K562 (cell line): ENCODE results near the gene BCL2L1. TPM values are rescaled to one million over a fixed set of nuclear protein-coding genes. Genes with fewer than 3 reads are reported as not detected.

Experiments
- ATAC-seq: fragments of 200-7000 bp; cut with Tn5 transposase; 3 replicates; pipeline ENCODE4 v1.9.1; 2020; ENCODE audit warnings: moderate library complexity
- BruUV-seq: library from RNA; stranded (reverse); fragments of 400-500 nt; replicated peaks from 2 replicates; lab custom pipeline; 2021; lab: Mats Ljungman, UMichigan
- CTCF ChIA-PET: fragments of 300-600 bp; formaldehyde crosslinking; extraction: SDS; loops from one replicate; lab custom pipeline; 2021; ENCODE audit warnings: low intra/inter-chr PET ratio; lab: Yijun Ruan, JAX
- POLR2A ChIA-PET: fragments of 300-600, 350-650 bp; sonication (Branson Sonifier 250); formaldehyde crosslinking; extraction: SDS; loops from one replicate; lab custom pipeline; 2021; ENCODE audit warnings: antibody characterized with exemption, inconsistent platforms; lab: Yijun Ruan, JAX
- DNase-seq, 4 experiments: peaks; one replicate each; pipeline versions ENCODE4 v3.0.0 to v3.0.0-alpha.2; 2011 to 2018; ENCODE audit warnings: low spot score in 3 of 4, mixed read lengths in 3 of 4; ENCODE audit errors: extremely low read depth in 1 of 4
- FAIRE-seq: peaks from 2 replicates; lab custom pipeline; 2011; peaks lifted over from hg19 to GRCh38; lab: Jason Lieb, UNC
- H2AFZ ChIP-seq: 2 replicates; pipeline ENCODE4 v1.6.0; 2011; ENCODE audit warnings: low read depth, low read length, control low read depth, inconsistent platforms
- H3K27ac ChIP-seq: fragments of 200-600 bp; 3 replicates; pipeline ENCODE4 v1.8.0; 2011; ENCODE audit warnings: low read depth, mild to moderate bottlenecking, control low read depth, inconsistent platforms, low read length, moderate library complexity, mixed read lengths; ENCODE audit errors: extremely low read depth
- H3K27me3 ChIP-seq, 2 experiments: fragments of 300-600 bp in 1 of 2; 2 replicates in 1 of 2; 3 replicates in 1 of 2; pipeline versions ENCODE4 v1.6.0 to v1.8.0; 2011; ENCODE audit warnings: inconsistent platforms in 2 of 2, low read length in 2 of 2, mild to moderate bottlenecking in 1 of 2, mixed read lengths in 1 of 2, moderate library complexity in 1 of 2; ENCODE audit not compliant: control insufficient read depth in 2 of 2, insufficient read depth in 2 of 2
- H3K36me3 ChIP-seq: fragments of 300-600 bp; 3 replicates; pipeline ENCODE4 v1.8.0; 2011; ENCODE audit warnings: mild to moderate bottlenecking, low read length, inconsistent platforms; ENCODE audit not compliant: control insufficient read depth, insufficient read depth
- H3K4me1 ChIP-seq, 2 experiments: fragments of 200-600 bp in 1 of 2; replicated peaks in 1 of 2; 2 replicates in 1 of 2; 3 replicates in 1 of 2; pipeline versions ENCODE4 v1.5.1 to v1.8.0; 2011; ENCODE audit warnings: inconsistent platforms in 2 of 2, low read length in 2 of 2, mild to moderate bottlenecking in 1 of 2, mixed read lengths in 1 of 2, moderate library complexity in 1 of 2; ENCODE audit not compliant: control insufficient read depth in 2 of 2, insufficient read depth in 2 of 2
- H3K4me2 ChIP-seq: 2 replicates; pipeline ENCODE4 v1.6.1; 2011; ENCODE audit warnings: low read length, control low read depth, inconsistent platforms, mixed read lengths; ENCODE audit not compliant: insufficient read depth
- H3K4me3 ChIP-seq: fragments of 200-600 bp; sonication (generic), shearing (Covaris generic); 2 replicates; pipeline ENCODE4 v1.5.1; 2016; ENCODE audit warnings: control low read depth, inconsistent platforms
- H3K79me2 ChIP-seq: fragments of 200-600 bp; 3 replicates; pipeline ENCODE4 v1.8.0; 2011; ENCODE audit warnings: low read length, inconsistent platforms; ENCODE audit not compliant: control insufficient read depth, insufficient read depth
- H3K9ac ChIP-seq, 2 experiments: 2 replicates each; pipeline versions ENCODE4 v1.6.0 to v1.6.1; 2011; ENCODE audit warnings: low read depth in 2 of 2, low read length in 2 of 2, control low read depth in 1 of 2, inconsistent platforms in 1 of 2, mild to moderate bottlenecking in 1 of 2, mixed read lengths in 1 of 2; ENCODE audit not compliant: insufficient read depth in 1 of 2
- H3K9me1 ChIP-seq: one replicate; pipeline ENCODE4 v1.6.0; 2011; ENCODE audit warnings: inconsistent platforms, mild to moderate bottlenecking, low read length, moderate library complexity; ENCODE audit not compliant: control insufficient read depth, insufficient read depth
- H3K9me3 ChIP-seq: replicated peaks from 2 replicates; pipeline ENCODE4 v1.5.1; 2011; ENCODE audit warnings: low read depth, low read length, inconsistent platforms; ENCODE audit not compliant: control insufficient read depth, insufficient read depth
- H4K20me1 ChIP-seq: replicated peaks from 2 replicates; pipeline ENCODE4 v1.6.1; 2011; ENCODE audit warnings: low read length, inconsistent platforms, mixed read lengths; ENCODE audit not compliant: control insufficient read depth, insufficient read depth
- ARID1B ChIP-seq: fragments of 450-650 bp; IDR thresholded peaks from 2 replicates; pipeline ENCODE4 v1.6.1; 2016; ENCODE audit warnings: antibody characterized with exemption, mild to moderate bottlenecking, inconsistent platforms
- EGR1 ChIP-seq: fragments of 450-650 bp; conservative IDR thresholded peaks from 2 replicates; pipeline ENCODE4 v1.6.1; 2017; ENCODE audit warnings: mild to moderate bottlenecking
- KLF6 ChIP-seq: fragments of 250-450 bp; sonication (Bioruptor Pico); IDR thresholded peaks from 2 replicates; pipeline ENCODE4 v1.4.0; 2020; ENCODE audit warnings: mild to moderate bottlenecking, moderate library complexity, borderline replicate concordance
- TEAD4 ChIP-seq, 2 experiments: sonication (generic) in 1 of 2; formaldehyde crosslinking in 1 of 2; IDR thresholded peaks; 2 replicates each; pipeline versions ENCODE4 v1.6.1 to v1.8.0; 2012 to 2022; ENCODE audit warnings: borderline replicate concordance in 1 of 2, inconsistent platforms in 1 of 2, low read length in 1 of 2, mild to moderate bottlenecking in 1 of 2, missing genetic modification reagents in 1 of 2
- ZNF24 ChIP-seq: fragments of 450-650 bp; IDR thresholded peaks from 2 replicates; pipeline ENCODE4 v1.6.1; 2016
- ZNF263 ChIP-seq: sonication (generic); formaldehyde crosslinking; IDR thresholded peaks from 2 replicates; pipeline ENCODE4 v1.8.0; 2022; ENCODE audit warnings: mild to moderate bottlenecking, missing genetic modification reagents, borderline replicate concordance
- WGBS: fragments of 100-300 bp; shearing (Covaris generic); methylation state at CpG from one replicate; pipeline ENCODE4 v1.1.6; 2016; ENCODE audit warnings: low coverage, mixed read lengths; ENCODE audit not compliant: insufficient coverage; ENCODE audit errors: missing lambda C conversion rate; 5-methylcytosine and 5-hydroxymethylcytosine counted together
- in situ Hi-C: fragments of 300-500 bp; cut with MboI; formaldehyde crosslinking; loops from 4 replicates; pipeline ENCODE4 v1.15.0; 2018; ENCODE audit warnings: inconsistent platforms, mixed read lengths
- intact Hi-C: fragments of 100-400 bp; cut with micrococcal nuclease; formaldehyde crosslinking; loops from 2 replicates; pipeline ENCODE4 v1.14.2; 2022
- polyA plus RNA-seq, 8 experiments: library from polyadenylated mRNA; depleted of rRNA in 4 of 8; stranded (reverse) in 5 of 8; unstranded in 3 of 8; fragments of >200 nt; fragmentation: Nextera tagmentation in 2 of 8; fragmentation: Illumina TruSeq in 1 of 8; extraction: Ambion mirVana in 2 of 8; extraction: Trizol in 1 of 8; gene quantifications; 2 replicates each; pipeline versions ENCODE4 v1.2.1 to v1.2.3, GENCODE V29; 2011 to 2014; ENCODE audit warnings: inconsistent platforms in 1 of 8, missing spikeins in 1 of 8
- total RNA-seq, 7 experiments: library from RNA; depleted of rRNA in 6 of 7; stranded (reverse); fragments of >200 nt in 6 of 7; fragmentation: Illumina TruSeq in 2 of 7; extraction: Trizol in 2 of 7; gene quantifications; 2 replicates each; pipeline versions ENCODE4 v1.2.1 to v1.2.3, GENCODE V29; 2011 to 2021; ENCODE audit warnings: low replicate concordance in 1 of 7
- TF ChIP-seq, protein P1 (sequence below), 2 experiments: fragments of 150-350 bp in 1 of 2; IDR thresholded peaks; 2 replicates each; pipeline ENCODE4 v1.6.1; 2012 to 2016; ENCODE audit warnings: low read depth in 2 of 2, low read length in 2 of 2, mild to moderate bottlenecking in 1 of 2, moderate library complexity in 1 of 2
- TF ChIP-seq, protein P2 (sequence below): fragments of 200-400 bp; formaldehyde crosslinking; IDR thresholded peaks from 2 replicates; pipeline ENCODE4 v1.6.1; 2017; ENCODE audit warnings: mild to moderate bottlenecking, low read depth, low read length, moderate library complexity
- TF ChIP-seq, protein P3 (sequence below): fragments of 450-650 bp; IDR thresholded peaks from 2 replicates; pipeline ENCODE4 v1.6.1; 2017; ENCODE audit warnings: antibody characterized with exemption, mild to moderate bottlenecking

Gene BCL2L1
- total and polyA plus RNA-seq, 9 of the 15 experiments (the other 6 are each of a cell fraction or from before 2014, with no cell fraction given), result 3.3 to 182 (median 120) TPM

DNA sequence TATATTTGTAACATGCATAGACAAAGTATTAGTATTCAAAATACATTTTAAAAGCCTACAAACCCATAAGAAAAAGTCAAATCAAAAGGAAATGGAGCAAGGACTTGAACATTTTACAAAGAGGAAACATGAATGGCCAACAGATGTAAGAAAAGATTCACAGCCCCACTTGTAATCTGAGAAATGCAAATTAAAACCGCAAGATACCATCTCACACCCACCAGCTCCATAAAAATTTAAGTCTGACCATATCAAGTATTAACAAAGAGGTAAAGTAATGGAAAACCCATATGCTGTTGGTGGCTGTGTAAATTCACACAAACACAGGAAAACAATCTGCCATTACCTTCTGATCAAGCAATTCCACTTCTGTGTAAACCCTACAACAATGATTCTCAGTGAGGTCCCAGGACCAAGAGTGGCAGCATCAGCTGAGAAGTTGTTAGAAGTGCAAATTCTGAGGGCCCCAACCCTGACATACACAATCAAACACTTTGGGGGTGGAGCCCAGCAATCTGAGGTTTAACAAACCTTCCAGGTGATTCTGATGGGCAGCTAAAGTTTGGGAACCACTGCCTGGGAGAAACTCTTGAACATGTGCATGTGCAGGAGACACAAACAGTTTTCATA is 30.9 kb downstream of the BCL2L1 start:
- CTCF ChIA-PET, result no interaction called here
- intact Hi-C loops, result no loop called here
- no TSS peak for BruUV-seq
- peak overlapping the region; percentile 20 to 43; a peak in 2 of 4 replicates for H3K9ac ChIP-seq
- H2AFZ ChIP-seq, result no peak overlapping the region
- H3K9me3 ChIP-seq, result no peaks in the 10 kb centered on the region
- FAIRE-seq, result no peak
- no peaks in the 10 kb centered on the region for H3K27me3 ChIP-seq
- H3K4me1 ChIP-seq, result peaks cover 47 to 62% of the 10 kb centered on the region in 2 experiments
- peaks cover 82% of the 10 kb centered on the region for H3K36me3 ChIP-seq
- POLR2A ChIA-PET, result interaction anchor here (0.9 to 1.6 kb wide), 10 partner anchors 9 to 86 kb away, joined by 3 to 6 read pairs (median 4); no protein-coding TSS in a partner anchor
- no peak for ATAC-seq
- WGBS, result 19% methylated on average over 1 of the region's 1 CpG
- no peaks in the 10 kb centered on the region for H3K9me1 ChIP-seq
- H3K27ac ChIP-seq, result peak overlapping the region; percentile 24; the same call in 2 of the 3 replicates
- no peak overlapping the region for H3K4me3 ChIP-seq
- in situ Hi-C loops, result no loop called here
- 0 out of 2 replicates have a peak, but pooled peaks cover 3% of the 10 kb centered on the region for H4K20me1 ChIP-seq
- peaks cover 96% of the 10 kb centered on the region for H3K79me2 ChIP-seq
- DNase-seq, result peak in 1 of 4 experiments; percentile 11
- H3K4me2 ChIP-seq, result peak overlapping the region; percentile 4
- TF ChIP-seq TEAD4 (IDR thresholded peaks at IDR 0.05; ENCODE audit: low read length), result peak; percentile 47; the same call in 1 of the 2 replicates
- no peak for TF ChIP-seq TEAD4 (CRISPR knock-in tag; IDR thresholded peaks at IDR 0.05; ENCODE audit: borderline replicate concordance)
- TF ChIP-seq ZNF24, result no peak
- peak; percentile 32; the same call in 1 of the 2 replicates for TF ChIP-seq EGR1
- TF ChIP-seq ZNF263 (CRISPR knock-in tag), result no peak
- TF ChIP-seq, protein P1, sequence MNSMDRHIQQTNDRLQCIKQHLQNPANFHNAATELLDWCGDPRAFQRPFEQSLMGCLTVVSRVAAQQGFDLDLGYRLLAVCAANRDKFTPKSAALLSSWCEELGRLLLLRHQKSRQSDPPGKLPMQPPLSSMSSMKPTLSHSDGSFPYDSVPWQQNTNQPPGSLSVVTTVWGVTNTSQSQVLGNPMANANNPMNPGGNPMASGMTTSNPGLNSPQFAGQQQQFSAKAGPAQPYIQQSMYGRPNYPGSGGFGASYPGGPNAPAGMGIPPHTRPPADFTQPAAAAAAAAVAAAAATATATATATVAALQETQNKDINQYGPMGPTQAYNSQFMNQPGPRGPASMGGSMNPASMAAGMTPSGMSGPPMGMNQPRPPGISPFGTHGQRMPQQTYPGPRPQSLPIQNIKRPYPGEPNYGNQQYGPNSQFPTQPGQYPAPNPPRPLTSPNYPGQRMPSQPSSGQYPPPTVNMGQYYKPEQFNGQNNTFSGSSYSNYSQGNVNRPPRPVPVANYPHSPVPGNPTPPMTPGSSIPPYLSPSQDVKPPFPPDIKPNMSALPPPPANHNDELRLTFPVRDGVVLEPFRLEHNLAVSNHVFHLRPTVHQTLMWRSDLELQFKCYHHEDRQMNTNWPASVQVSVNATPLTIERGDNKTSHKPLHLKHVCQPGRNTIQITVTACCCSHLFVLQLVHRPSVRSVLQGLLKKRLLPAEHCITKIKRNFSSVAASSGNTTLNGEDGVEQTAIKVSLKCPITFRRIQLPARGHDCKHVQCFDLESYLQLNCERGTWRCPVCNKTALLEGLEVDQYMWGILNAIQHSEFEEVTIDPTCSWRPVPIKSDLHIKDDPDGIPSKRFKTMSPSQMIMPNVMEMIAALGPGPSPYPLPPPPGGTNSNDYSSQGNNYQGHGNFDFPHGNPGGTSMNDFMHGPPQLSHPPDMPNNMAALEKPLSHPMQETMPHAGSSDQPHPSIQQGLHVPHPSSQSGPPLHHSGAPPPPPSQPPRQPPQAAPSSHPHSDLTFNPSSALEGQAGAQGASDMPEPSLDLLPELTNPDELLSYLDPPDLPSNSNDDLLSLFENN (IDR thresholded peaks at IDR 0.05; ENCODE audit: low read depth in 2 of 2, low read length in 2 of 2), result no peak
- no peak for TF ChIP-seq KLF6 (CRISPR knock-in tag)
- TF ChIP-seq, protein P2, sequence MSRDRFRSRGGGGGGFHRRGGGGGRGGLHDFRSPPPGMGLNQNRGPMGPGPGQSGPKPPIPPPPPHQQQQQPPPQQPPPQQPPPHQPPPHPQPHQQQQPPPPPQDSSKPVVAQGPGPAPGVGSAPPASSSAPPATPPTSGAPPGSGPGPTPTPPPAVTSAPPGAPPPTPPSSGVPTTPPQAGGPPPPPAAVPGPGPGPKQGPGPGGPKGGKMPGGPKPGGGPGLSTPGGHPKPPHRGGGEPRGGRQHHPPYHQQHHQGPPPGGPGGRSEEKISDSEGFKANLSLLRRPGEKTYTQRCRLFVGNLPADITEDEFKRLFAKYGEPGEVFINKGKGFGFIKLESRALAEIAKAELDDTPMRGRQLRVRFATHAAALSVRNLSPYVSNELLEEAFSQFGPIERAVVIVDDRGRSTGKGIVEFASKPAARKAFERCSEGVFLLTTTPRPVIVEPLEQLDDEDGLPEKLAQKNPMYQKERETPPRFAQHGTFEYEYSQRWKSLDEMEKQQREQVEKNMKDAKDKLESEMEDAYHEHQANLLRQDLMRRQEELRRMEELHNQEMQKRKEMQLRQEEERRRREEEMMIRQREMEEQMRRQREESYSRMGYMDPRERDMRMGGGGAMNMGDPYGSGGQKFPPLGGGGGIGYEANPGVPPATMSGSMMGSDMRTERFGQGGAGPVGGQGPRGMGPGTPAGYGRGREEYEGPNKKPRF, result no peak
- 0 out of 2 replicates have a peak, but pooled peaks have one; percentile 10 for TF ChIP-seq ARID1B
- TF ChIP-seq, protein P3, sequence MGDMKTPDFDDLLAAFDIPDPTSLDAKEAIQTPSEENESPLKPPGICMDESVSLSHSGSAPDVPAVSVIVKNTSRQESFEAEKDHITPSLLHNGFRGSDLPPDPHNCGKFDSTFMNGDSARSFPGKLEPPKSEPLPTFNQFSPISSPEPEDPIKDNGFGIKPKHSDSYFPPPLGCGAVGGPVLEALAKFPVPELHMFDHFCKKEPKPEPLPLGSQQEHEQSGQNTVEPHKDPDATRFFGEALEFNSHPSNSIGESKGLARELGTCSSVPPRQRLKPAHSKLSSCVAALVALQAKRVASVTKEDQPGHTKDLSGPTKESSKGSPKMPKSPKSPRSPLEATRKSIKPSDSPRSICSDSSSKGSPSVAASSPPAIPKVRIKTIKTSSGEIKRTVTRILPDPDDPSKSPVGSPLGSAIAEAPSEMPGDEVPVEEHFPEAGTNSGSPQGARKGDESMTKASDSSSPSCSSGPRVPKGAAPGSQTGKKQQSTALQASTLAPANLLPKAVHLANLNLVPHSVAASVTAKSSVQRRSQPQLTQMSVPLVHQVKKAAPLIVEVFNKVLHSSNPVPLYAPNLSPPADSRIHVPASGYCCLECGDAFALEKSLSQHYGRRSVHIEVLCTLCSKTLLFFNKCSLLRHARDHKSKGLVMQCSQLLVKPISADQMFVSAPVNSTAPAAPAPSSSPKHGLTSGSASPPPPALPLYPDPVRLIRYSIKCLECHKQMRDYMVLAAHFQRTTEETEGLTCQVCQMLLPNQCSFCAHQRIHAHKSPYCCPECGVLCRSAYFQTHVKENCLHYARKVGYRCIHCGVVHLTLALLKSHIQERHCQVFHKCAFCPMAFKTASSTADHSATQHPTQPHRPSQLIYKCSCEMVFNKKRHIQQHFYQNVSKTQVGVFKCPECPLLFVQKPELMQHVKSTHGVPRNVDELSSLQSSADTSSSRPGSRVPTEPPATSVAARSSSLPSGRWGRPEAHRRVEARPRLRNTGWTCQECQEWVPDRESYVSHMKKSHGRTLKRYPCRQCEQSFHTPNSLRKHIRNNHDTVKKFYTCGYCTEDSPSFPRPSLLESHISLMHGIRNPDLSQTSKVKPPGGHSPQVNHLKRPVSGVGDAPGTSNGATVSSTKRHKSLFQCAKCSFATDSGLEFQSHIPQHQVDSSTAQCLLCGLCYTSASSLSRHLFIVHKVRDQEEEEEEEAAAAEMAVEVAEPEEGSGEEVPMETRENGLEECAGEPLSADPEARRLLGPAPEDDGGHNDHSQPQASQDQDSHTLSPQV, result peak; percentile 28; the same call in 1 of the 2 replicates
